Activated CD8-positive, alpha-beta T cell treated with anti-CD3 and anti-CD28 coated beads for 36 hours (primary cell): ENCODE measurements around the gene USF1. TPM values are rescaled to one million over a fixed set of nuclear protein-coding genes. Genes with fewer than 3 reads are reported as not detected.
A peak's percentile ranks its signal among the peaks of the same experiment; 100 is the strongest.

ENCODE experiments used
- ATAC-seq: fragments of 200-7000 bp; cut with Tn5 transposase; one replicate; pipeline ENCODE4 v1.10.0; 2021; ENCODE audit warnings: mild to moderate bottlenecking, moderate library complexity
- CTCF ChIA-PET: fragments of 350-600 bp; sonication (Branson Sonifier 250); formaldehyde crosslinking; loops from one replicate; lab custom pipeline; 2021; ENCODE audit warnings: antibody characterized with exemption; lab: Charles Lee
- POLR2A ChIA-PET: fragments of 350-600 bp; sonication (Branson Sonifier 250); formaldehyde crosslinking; loops from one replicate; lab custom pipeline; 2021; ENCODE audit warnings: antibody characterized with exemption; lab: Charles Lee
- DNase-seq: peaks from one replicate; pipeline ENCODE4 v3.0.0-alpha.2; 2020
- H3K27ac Mint-ChIP-seq: one replicate; pipeline ENCODE4 v1.8.0; 2021; ENCODE audit warnings: mild to moderate bottlenecking, mixed read lengths
- H3K27me3 Mint-ChIP-seq: one replicate; pipeline ENCODE4 v1.8.0; 2021; ENCODE audit warnings: mixed read lengths
- H3K36me3 Mint-ChIP-seq: one replicate; pipeline ENCODE4 v1.8.0; 2021; ENCODE audit warnings: low read depth, mixed read lengths
- H3K4me1 Mint-ChIP-seq: one replicate; pipeline ENCODE4 v1.8.0; 2021; ENCODE audit warnings: low read depth, mixed read lengths
- H3K4me3 Mint-ChIP-seq: one replicate; pipeline ENCODE4 v1.8.0; 2021; ENCODE audit warnings: mild to moderate bottlenecking, moderate library complexity, mixed read lengths
- H3K9me3 Mint-ChIP-seq: one replicate; pipeline ENCODE4 v1.8.0; 2021; ENCODE audit warnings: mixed read lengths
- intact Hi-C: fragments of 100-400 bp; cut with micrococcal nuclease; formaldehyde crosslinking; loops from one replicate; pipeline ENCODE4 v1.10.0; 2022
- total RNA-seq, 2 experiments: library from RNA; stranded (reverse); gene quantifications; one replicate each; pipeline ENCODE4 v1.2.3, GENCODE V29; 2021
- TF ChIP-seq, protein P1 (sequence below): fragments of 200-600 bp; IDR thresholded peaks from one replicate; pipeline ENCODE4 v1.8.0; 2022; ENCODE audit warnings: antibody characterized with exemption, mild to moderate bottlenecking

The USF1 gene
- total RNA-seq, 2 experiments from 2014 or later, result 50.0 to 52.1 TPM

DNA sequence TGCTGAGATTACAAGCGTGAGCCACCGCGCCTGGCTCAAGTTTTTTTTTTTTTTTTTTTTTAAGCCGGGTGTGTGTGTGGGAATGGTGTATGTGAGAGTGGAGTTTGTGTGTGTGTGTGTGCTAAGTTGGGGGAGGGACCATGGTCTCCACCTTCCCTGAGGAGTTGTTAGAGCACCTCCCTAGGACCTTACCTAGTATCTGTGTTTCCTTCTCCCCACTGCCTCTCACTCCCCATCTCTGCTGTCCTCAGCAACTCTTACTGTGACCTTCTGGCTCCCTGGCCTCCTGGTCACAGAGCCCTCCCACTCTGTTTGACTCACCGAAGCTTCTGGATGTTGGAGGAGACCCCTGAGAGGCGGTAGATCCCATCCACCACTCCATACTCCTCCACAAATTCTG, 13.5 kb upstream of the USF1 start:
- H3K27ac Mint-ChIP-seq, result peak overlapping the region; percentile 80
- intact Hi-C loops, result no loop called here
- TF ChIP-seq, protein P1, sequence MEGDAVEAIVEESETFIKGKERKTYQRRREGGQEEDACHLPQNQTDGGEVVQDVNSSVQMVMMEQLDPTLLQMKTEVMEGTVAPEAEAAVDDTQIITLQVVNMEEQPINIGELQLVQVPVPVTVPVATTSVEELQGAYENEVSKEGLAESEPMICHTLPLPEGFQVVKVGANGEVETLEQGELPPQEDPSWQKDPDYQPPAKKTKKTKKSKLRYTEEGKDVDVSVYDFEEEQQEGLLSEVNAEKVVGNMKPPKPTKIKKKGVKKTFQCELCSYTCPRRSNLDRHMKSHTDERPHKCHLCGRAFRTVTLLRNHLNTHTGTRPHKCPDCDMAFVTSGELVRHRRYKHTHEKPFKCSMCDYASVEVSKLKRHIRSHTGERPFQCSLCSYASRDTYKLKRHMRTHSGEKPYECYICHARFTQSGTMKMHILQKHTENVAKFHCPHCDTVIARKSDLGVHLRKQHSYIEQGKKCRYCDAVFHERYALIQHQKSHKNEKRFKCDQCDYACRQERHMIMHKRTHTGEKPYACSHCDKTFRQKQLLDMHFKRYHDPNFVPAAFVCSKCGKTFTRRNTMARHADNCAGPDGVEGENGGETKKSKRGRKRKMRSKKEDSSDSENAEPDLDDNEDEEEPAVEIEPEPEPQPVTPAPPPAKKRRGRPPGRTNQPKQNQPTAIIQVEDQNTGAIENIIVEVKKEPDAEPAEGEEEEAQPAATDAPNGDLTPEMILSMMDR, result no peak
- no peak overlapping the region for H3K4me3 Mint-ChIP-seq
- peaks cover 52% of the 10 kb centered on the region for H3K4me1 Mint-ChIP-seq
- ChIA-PET POLR2A (interaction anchor here (0.6 to 5.8 kb wide), 8 partner anchors 8 to 98 kb away, joined by 3 to 52 read pairs (median 4); partner anchors contain the start of genes ARHGAP30, TSTD1 and USF1), CTCF (interaction anchor here (0.7 to 2.9 kb wide), 6 partner anchors 10 to 69 kb away, joined by 3 to 18 read pairs (median 4); partner anchors contain the start of genes ARHGAP30, KLHDC9 and USF1)
- DNase-seq (no peak), ATAC-seq (peak; percentile 18)
- H3K9me3 Mint-ChIP-seq, result no peaks in the 10 kb centered on the region
- H3K36me3 Mint-ChIP-seq, result peaks cover 58% of the 10 kb centered on the region
- no peaks in the 10 kb centered on the region for H3K27me3 Mint-ChIP-seq

DNA sequence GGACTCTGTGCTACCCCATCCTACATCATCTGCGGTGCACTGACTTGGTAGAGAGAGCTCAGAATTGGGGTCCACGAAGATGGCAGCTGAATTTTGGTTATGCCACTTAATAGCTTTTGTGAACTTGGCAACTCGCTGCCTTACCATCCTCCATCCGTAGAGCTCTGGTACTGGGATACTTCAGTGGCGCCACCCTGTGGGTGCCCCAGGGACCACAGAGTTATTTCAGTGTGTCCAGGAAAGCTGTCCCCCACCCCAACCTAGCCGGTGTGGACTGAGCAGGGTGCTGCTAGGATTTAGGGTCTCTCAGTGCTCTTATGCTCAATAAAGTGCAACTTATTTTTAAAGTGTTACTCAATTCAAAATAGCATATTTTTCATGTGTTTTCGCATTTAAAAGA, 9.0 kb upstream of the USF1 start:
- ChIA-PET POLR2A (interaction anchor here (1.7 to 2.1 kb wide), 3 partner anchors 8 to 16 kb away, joined by 6 to 9 read pairs (median 7); partner anchors contain the start of genes TSTD1 and USF1), CTCF (interaction anchor here (1.0 to 1.9 kb wide), 5 partner anchors 10 to 42 kb away, joined by 3 to 10 read pairs (median 4); no protein-coding TSS in a partner anchor)
- no peaks in the 10 kb centered on the region for H3K27me3 Mint-ChIP-seq
- no peak overlapping the region for H3K4me3 Mint-ChIP-seq
- intact Hi-C loops, result no loop called here
- TF ChIP-seq, protein P1, result no peak
- DNase-seq (no peak), ATAC-seq (no peak)
- H3K36me3 Mint-ChIP-seq, result peaks cover 54% of the 10 kb centered on the region
- no peaks in the 10 kb centered on the region for H3K9me3 Mint-ChIP-seq
- no peak overlapping the region for H3K27ac Mint-ChIP-seq
- H3K4me1 Mint-ChIP-seq, result peaks cover 25% of the 10 kb centered on the region

DNA sequence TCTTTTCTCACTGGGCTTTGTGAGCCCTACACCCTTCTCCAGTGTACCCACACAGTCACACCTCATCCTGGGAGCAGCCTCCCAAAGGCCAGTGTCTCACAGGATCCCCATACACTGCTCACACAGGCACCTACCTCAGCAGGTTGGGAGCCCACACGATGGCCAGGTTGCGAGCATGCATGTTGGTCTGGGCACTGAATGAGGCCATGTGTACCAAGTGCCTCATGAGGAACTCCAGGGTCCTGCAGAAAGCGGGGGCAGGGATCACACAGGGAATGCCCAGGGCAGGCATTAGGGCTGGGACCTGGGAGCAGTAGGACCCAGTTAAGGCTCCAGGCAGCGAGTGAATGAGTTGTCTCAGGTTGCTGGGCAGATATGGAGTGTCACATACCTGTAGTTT, 8.5 kb upstream of the USF1 start:
- CTCF ChIA-PET, result interaction anchor here (1.0 to 1.9 kb wide), 5 partner anchors 11 to 43 kb away, joined by 3 to 10 read pairs (median 4); no protein-coding TSS in a partner anchor
- Mint-ChIP-seq H3K4me3 (no peak overlapping the region), H3K36me3 (peaks cover 54% of the 10 kb centered on the region), H3K9me3 (no peaks in the 10 kb centered on the region), H3K27me3 (no peaks in the 10 kb centered on the region), H3K27ac (peak overlapping the region; percentile 42), H3K4me1 (peaks cover 19% of the 10 kb centered on the region)
- ATAC-seq, result no peak
- no peak for DNase-seq
- intact Hi-C loops, result no loop called here
- TF ChIP-seq, protein P1, result no peak
- POLR2A ChIA-PET, result interaction anchor here (1.7 to 2.1 kb wide), 3 partner anchors 8 to 15 kb away, joined by 6 to 9 read pairs (median 7); partner anchors contain the start of genes TSTD1 and USF1

DNA sequence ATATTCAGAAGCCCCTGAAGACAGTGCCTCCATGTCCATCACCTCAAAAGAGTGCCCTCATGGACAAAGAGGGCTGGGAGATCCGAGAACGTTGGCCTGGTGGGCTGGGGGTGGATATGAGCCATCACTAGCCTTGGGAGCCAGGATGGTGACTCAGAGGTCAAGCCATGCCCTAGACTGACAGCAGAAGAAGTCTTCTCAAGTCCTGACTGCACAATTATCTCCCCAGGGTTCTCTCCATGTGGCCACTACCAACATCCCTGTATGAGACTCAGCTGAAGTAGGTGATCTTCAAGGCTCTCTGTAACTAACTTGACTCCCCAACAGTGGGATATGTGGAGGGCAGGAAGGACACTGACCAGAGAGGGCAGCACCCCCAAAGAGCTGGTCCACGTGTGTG, 7.1 kb upstream of the USF1 start:
- no peak for DNase-seq
- Mint-ChIP-seq H3K4me3 (no peak overlapping the region), H3K27me3 (no peaks in the 10 kb centered on the region), H3K27ac (peak overlapping the region; percentile 46), H3K4me1 (peaks cover 18% of the 10 kb centered on the region), H3K36me3 (peaks cover 62% of the 10 kb centered on the region), H3K9me3 (no peaks in the 10 kb centered on the region)
- ChIA-PET CTCF (no interaction called here), POLR2A (no interaction called here)
- intact Hi-C loops, result no loop called here
- TF ChIP-seq, protein P1, result no peak
- ATAC-seq, result no peak

DNA sequence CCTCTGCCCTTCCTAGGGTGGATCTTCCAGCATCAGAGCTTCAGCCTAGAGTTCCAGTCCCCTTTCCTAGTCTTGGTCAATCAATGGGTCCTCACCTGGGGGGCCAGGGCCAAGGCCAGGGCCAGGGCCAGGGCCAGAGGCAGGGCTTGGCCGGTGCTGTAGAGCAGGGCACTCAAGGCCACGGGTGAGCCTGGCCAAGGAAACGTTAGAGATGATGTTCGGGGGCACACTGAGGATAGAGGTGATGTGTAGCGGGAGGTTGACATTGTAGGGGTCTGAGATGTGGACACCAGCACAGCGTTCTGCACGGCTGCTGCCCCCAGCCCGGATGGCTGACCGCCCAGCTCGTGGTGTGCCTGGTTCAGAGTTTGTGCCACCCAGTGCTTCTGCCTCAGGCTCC, 5.4 kb upstream of the USF1 start:
- ATAC-seq (no peak), DNase-seq (no peak)
- Mint-ChIP-seq H3K4me3 (no peak overlapping the region), H3K4me1 (peaks cover 20% of the 10 kb centered on the region), H3K9me3 (no peaks in the 10 kb centered on the region), H3K27me3 (no peaks in the 10 kb centered on the region), H3K27ac (no peak overlapping the region), H3K36me3 (peaks cover 62% of the 10 kb centered on the region)
- TF ChIP-seq, protein P1, result no peak
- ChIA-PET CTCF (interaction anchor here (0.6 to 1.0 kb wide), 3 partner anchors 9 to 46 kb away, joined by 3 to 7 read pairs (median 3); no protein-coding TSS in a partner anchor), POLR2A (interaction anchor here (0.9 to 1.8 kb wide), 3 partner anchors 9 to 12 kb away, joined by 3 to 7 read pairs (median 4); partner anchors contain the start of gene TSTD1)
- intact Hi-C loops, result no loop called here
